Renal cortical epithelial cell (primary cell): Measurements from ENCODE around the gene ZC3H14. TPM values are rescaled to one million over a fixed set of nuclear protein-coding genes. Genes with fewer than 3 reads are reported as not detected.
"Not testable (repeated sequence)": the region's sequence is repeated elsewhere in the genome, so short reads cannot be mapped to it uniquely, and the experiment has no call there.

Source experiments
- DNase-seq: peaks from one replicate; pipeline ENCODE4 v3.0.0-alpha.2; 2011; ENCODE audit warnings: low read depth
- total RNA-seq: library from RNA; depleted of rRNA; stranded (reverse); fragments of >200 nt; gene quantifications from 2 replicates; pipeline ENCODE4 v1.2.3, GENCODE V29; 2014

The ZC3H14 gene
- total RNA-seq, result 62.9 and 86.6 TPM in 2 replicates

- DNase-seq, result peak; percentile 56
Measured at GRCh38 chr14:88562831-88563686, at the start of gene ZC3H14. TSS of gene ZC3H14 (plus strand) at chr14:88563037. CDS start at chr14:88563134, 97 bp downstream.

- DNase-seq, result peak; percentile 33
Measured at GRCh38 chr14:88515499-88516221, 47.2 kb upstream of the ZC3H14 start.

GRCh38 chr14:88516861-88517357, 45.9 kb upstream of the ZC3H14 start:
- peak; percentile 50 for DNase-seq

- DNase-seq, result peak; percentile 74
Measured at GRCh38 chr14:88518592-88519512, 44.0 kb upstream of the ZC3H14 start.

- no peak for DNase-seq
Measured at GRCh38 chr14:88519907-88520306, 42.9 kb upstream of the ZC3H14 start.

- DNase-seq, result no peak
Measured at GRCh38 chr14:88521818-88522217, 41.0 kb upstream of the ZC3H14 start.

- no peak for DNase-seq
Measured at GRCh38 chr14:88522393-88522792, 40.4 kb upstream of the ZC3H14 start.

- DNase-seq, result not testable (repeated sequence)
Measured at GRCh38 chr14:88529889-88530288, 32.9 kb upstream of the ZC3H14 start.

GRCh38 chr14:88533064-88533602, 29.7 kb upstream of the ZC3H14 start:
- no peak for DNase-seq

- DNase-seq, result peak; percentile 72
Measured at GRCh38 chr14:88535149-88535548, 27.7 kb upstream of the ZC3H14 start.

- DNase-seq, result no peak
Measured at GRCh38 chr14:88535813-88536212, 27.0 kb upstream of the ZC3H14 start.

- peak; percentile 54 for DNase-seq
Measured at GRCh38 chr14:88541324-88541723, 21.5 kb upstream of the ZC3H14 start.

- no peak for DNase-seq
Measured at GRCh38 chr14:88542857-88543795, 19.7 kb upstream of the ZC3H14 start.

- no peak for DNase-seq
Measured at GRCh38 chr14:88545256-88545655, 17.6 kb upstream of the ZC3H14 start.

- no peak for DNase-seq
Measured at GRCh38 chr14:88546621-88547385, 16.0 kb upstream of the ZC3H14 start.

- no peak for DNase-seq
Measured at GRCh38 chr14:88547386-88547780, 15.5 kb upstream of the ZC3H14 start.

- no peak for DNase-seq
Measured at GRCh38 chr14:88550078-88550477, 12.8 kb upstream of the ZC3H14 start.

- DNase-seq, result peak; percentile 57
Measured at GRCh38 chr14:88551094-88551870, 11.6 kb upstream of the ZC3H14 start.

- no peak for DNase-seq
Measured at GRCh38 chr14:88551980-88552431, 10.8 kb upstream of the ZC3H14 start.
